ENCODE measurements around the gene TOR4A. TPM values are rescaled to one million over a fixed set of nuclear protein-coding genes. Genes with fewer than 3 reads are reported as not detected.

The TOR4A gene
- total RNA-seq, 1 donor from 2014 or later: 16.3 TPM

- no peak overlapping the region for H3K4me3 ChIP-seq
- peak; percentile 66 for TF ChIP-seq CTCF (IDR thresholded peaks at IDR 0.05; ENCODE audit: borderline replicate concordance)
- intact Hi-C loops (cut with micrococcal nuclease): no loop called here
- H3K27ac ChIP-seq (replicated peaks): no peak overlapping the region
- no peaks in the 10 kb centered on the region for H3K4me1 ChIP-seq
- H3K9me3 ChIP-seq (replicated peaks): peaks cover 4% of the 10 kb centered on the region
- no peaks in the 10 kb centered on the region for H3K27me3 ChIP-seq (ENCODE audit: low read depth)
- DNase-seq: no peak
- H3K36me3 ChIP-seq: peaks cover 12% of the 10 kb centered on the region
Measured at GRCh38 chr9:137286975-137287383, 9.5 kb downstream of the TOR4A start.

- peaks cover 37% of the 10 kb centered on the region for H3K4me1 ChIP-seq
- intact Hi-C loops (cut with micrococcal nuclease): no loop called here
- DNase-seq: no peak
Measured at GRCh38 chr9:137293094-137293481, 15.6 kb downstream of the TOR4A start.

GRCh38 chr9:137293482-137294090 lies 16.1 kb downstream of the TOR4A start:
- peaks cover 44% of the 10 kb centered on the region for H3K27me3 ChIP-seq (ENCODE audit: low read depth)
- intact Hi-C loops (cut with micrococcal nuclease): no loop called here

More at GRCh38 chr9:137293094-137293481, 15.6 kb downstream of the TOR4A start:
- Histone ChIP-seq H3K4me3 (no peak overlapping the region), H3K27me3 (ENCODE audit: low read depth) (peaks cover 39% of the 10 kb centered on the region), H3K27ac (replicated peaks) (no peak overlapping the region), H3K9me3 (replicated peaks) (peaks cover 6% of the 10 kb centered on the region), H3K36me3 (no peaks in the 10 kb centered on the region)
- TF ChIP-seq CTCF (IDR thresholded peaks at IDR 0.05; ENCODE audit: borderline replicate concordance): no peak

DNA sequence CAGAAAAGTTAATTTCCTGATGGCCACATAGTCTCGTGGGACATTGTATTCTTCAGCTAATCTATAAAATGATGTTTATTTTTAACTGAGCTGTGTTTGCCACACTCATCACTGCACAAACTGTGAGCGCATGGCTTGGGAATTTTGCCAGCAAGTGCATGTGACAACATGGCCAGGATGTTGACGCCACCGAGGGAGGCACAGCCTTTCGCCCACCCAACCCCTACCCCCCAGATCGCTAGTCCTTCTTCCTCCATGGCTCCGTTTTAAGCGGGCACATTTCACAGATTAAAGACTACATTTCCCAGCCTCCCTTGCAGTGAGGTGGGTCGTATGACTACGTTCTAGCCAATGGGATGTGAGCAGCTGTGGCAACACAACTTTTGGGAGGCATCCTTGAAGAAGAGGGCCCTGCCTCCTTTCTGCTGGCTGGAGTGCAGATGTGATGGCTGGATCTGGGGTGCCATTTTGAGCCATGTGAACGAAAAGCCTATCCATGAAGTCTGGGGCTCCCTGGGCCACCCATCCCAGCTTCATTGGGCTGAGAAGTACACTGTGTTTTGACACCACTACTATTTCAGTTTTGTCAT lies 16.7 kb downstream of the TOR4A start:
- peak overlapping the region; percentile 92 for H3K27ac ChIP-seq (replicated peaks)
- peaks cover 47% of the 10 kb centered on the region for H3K4me1 ChIP-seq
- intact Hi-C loops (cut with micrococcal nuclease): no loop called here
- TF ChIP-seq CTCF (IDR thresholded peaks at IDR 0.05; ENCODE audit: borderline replicate concordance): no peak
- H3K27me3 ChIP-seq (ENCODE audit: low read depth): peaks cover 50% of the 10 kb centered on the region
- DNase-seq: no peak
- no peaks in the 10 kb centered on the region for H3K36me3 ChIP-seq
- peak overlapping the region; percentile 11 for H3K4me3 ChIP-seq
- peaks cover 6% of the 10 kb centered on the region for H3K9me3 ChIP-seq (replicated peaks)

More at GRCh38 chr9:137293482-137294090, 16.1 kb downstream of the TOR4A start:
- H3K4me3 ChIP-seq: peak overlapping the region; percentile 11
- no peak for DNase-seq
- peaks cover 6% of the 10 kb centered on the region for H3K9me3 ChIP-seq (replicated peaks)
- no peak for TF ChIP-seq CTCF (IDR thresholded peaks at IDR 0.05; ENCODE audit: borderline replicate concordance)
- no peaks in the 10 kb centered on the region for H3K36me3 ChIP-seq
- H3K27ac ChIP-seq (replicated peaks): peak overlapping the region; percentile 36
- peaks cover 41% of the 10 kb centered on the region for H3K4me1 ChIP-seq

- peaks cover 6% of the 10 kb centered on the region for H3K9me3 ChIP-seq (replicated peaks)
- intact Hi-C loops (cut with micrococcal nuclease): loop anchor here (5.0 kb wide), 1 partner anchor 113 kb away; no protein-coding TSS in a partner anchor
- H3K4me1 ChIP-seq: peaks cover 52% of the 10 kb centered on the region
- DNase-seq: no peak
- H3K27me3 ChIP-seq (ENCODE audit: low read depth): peaks cover 54% of the 10 kb centered on the region
- peak overlapping the region; percentile 63 for H3K4me3 ChIP-seq
- no peaks in the 10 kb centered on the region for H3K36me3 ChIP-seq
- peak overlapping the region; percentile 92 for H3K27ac ChIP-seq (replicated peaks)
- peak; percentile 45 for TF ChIP-seq CTCF (IDR thresholded peaks at IDR 0.05; ENCODE audit: borderline replicate concordance)
Measured at GRCh38 chr9:137294681-137295237, 17.2 kb downstream of the TOR4A start.
